ENCODE results near the gene ZCCHC2.

ZCCHC2 gene

DNA sequence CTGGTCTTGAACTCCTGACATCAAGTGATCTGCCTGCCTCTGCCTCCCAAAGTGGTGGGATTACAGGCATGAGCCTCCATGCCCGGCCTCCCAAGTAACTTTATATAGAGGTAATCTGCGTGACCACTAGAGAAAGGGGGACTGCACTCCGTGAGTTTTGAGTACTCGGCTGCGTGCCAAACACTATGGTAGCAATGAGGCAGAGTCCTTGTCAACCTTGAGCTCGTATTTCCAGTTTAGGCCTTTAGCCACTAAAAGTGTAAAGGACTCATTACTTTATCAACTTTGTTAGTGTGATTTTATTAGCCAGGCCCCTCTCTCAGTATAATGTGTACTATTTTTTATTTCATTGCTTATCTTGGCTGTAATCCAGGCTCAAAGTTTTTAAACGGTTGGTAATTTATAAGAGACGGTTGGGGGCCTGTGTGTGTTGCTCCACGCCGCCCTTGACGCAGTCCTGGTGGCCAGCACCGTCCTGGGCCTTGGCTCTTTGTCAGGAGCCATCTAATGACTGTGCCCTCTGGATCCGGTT, 56.2 kb downstream of the ZCCHC2 start:
- DNase-seq (ENCODE audit: low read depth), result no peak

DNA sequence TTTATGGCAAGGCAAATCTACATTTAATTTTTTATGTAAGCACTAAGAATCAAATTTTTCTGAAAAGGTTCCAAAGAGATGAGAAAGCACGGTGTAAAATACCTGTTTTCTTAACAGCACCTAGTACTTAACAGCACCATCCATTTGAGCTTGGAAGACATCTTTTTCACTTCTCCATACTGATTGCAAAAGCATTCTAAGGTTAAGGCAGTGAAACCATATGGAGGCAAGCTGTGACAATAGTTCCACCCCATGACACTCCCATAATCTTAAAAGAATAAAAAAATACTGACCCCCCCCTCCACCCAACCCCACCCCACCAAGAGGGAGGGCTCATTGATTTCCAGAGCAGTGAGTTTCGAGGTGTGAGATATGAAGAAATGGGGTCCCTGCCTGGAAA, 60.6 kb downstream of the ZCCHC2 start:
- no peak for DNase-seq (ENCODE audit: low read depth)

GRCh38 chr18:62584241-62585120, 61.7 kb downstream of the ZCCHC2 start:
- peak; percentile 66 for DNase-seq (ENCODE audit: low read depth)

GRCh38 chr18:62585274-62586150, 62.7 kb downstream of the ZCCHC2 start:
- no peak for DNase-seq (ENCODE audit: low read depth)

- peak; percentile 38 for DNase-seq (ENCODE audit: low read depth)
Measured at GRCh38 chr18:62586151-62586774, 63.4 kb downstream of the ZCCHC2 start.

- DNase-seq (ENCODE audit: low read depth), result no peak
Measured at GRCh38 chr18:62586781-62587487, 64.1 kb downstream of the ZCCHC2 start.

GRCh38 chr18:62587689-62588088, 64.9 kb downstream of the ZCCHC2 start:
- no peak for DNase-seq (ENCODE audit: low read depth)

- DNase-seq (ENCODE audit: low read depth), result no peak
Measured at GRCh38 chr18:62588217-62588616, 65.4 kb downstream of the ZCCHC2 start.

- no peak for DNase-seq (ENCODE audit: low read depth)
Measured at GRCh38 chr18:62590799-62591590, 68.2 kb downstream of the ZCCHC2 start.

DNA sequence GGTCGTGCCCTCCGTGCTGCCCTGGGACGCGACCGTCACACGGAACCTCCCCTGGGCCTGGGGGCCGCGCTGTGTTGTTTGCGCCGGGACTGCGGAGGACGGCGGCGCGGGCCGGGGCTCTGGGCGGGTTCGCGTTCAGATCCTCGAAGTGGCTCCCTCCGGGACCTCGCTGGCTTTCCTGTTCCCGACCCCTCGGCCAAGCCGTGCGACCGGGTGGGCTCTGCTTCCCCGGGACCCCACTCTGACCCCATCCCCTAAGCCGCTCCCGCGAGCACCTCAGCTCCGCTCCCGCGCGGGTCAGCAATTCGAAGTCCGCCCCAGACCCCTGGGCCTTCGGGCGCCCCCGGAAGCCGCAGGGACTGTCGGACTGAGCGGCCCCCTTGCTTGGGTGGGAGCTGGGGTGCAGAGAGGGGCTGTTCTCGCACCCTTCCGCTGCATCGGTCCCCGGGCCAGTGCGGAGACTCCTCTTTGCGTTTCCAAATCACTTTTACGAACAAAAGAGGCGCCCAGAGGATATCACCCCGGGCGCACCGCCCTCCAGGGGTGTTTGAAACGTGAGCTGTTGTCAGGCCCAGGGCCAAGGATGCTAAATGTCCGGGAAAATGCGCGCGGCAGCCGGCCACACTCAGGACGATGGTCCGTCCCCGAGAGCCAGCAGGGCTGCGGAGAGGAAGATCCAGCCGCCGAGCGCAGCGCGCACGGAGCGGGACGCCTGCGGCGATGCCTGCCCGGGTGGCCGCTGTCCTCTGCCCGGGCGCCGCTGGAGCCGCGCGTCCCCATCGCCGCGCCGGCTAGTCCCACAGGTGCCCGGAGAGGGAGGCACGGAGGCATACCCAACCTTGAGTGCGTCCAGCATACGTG, 73.5 kb downstream of the ZCCHC2 start:
- no peak for DNase-seq (ENCODE audit: low read depth)

- no peak for DNase-seq (ENCODE audit: low read depth)
Measured at GRCh38 chr18:62601871-62602270, 79.0 kb downstream of the ZCCHC2 start.

GRCh38 chr18:62602706-62603105, 79.9 kb downstream of the ZCCHC2 start:
- no peak for DNase-seq (ENCODE audit: low read depth)

DNA sequence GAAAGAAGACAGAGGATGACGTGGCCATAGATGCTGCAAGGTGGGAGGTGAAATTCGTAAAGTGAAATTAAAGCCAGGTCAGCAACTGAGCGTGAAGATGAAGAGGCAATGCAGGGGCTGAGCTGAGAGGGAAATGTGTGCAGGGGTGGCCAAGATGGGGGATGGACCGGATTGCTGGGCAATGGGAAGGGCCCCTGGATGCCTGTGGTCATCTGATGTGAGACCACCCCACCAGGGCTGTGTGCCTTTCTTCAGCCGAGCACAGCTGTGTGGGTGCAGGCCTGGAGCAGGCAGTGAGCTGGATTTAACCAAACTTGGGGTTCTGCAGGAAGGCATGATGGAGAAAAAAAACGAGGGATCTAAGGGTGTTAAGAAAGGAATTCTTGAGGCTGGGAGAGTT, 80.4 kb downstream of the ZCCHC2 start:
- DNase-seq (ENCODE audit: low read depth), result no peak

GRCh38 chr18:62603979-62604378, 81.2 kb downstream of the ZCCHC2 start:
- no peak for DNase-seq (ENCODE audit: low read depth)

DNA sequence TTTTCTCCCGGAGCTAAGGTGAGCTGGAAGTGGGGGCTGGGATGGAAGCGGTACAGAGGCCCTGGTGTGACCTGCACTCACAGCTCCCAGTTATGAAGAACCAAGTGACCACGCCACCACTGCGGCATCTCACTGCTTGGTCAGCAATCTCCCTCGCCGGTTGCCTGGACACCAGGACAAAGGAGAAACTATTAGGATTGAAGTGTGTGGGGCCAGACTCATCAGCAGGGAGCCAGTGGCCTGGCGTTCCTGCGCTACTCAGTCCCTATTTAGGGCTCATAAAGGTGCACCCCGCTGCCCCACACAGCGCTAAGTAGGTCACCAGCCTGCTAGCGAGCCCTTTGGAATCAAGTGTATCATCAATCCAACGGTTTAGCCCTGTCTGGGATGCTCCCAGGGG, 82.9 kb downstream of the ZCCHC2 start:
- no peak for DNase-seq (ENCODE audit: low read depth)

- DNase-seq (ENCODE audit: low read depth), result no peak
Measured at GRCh38 chr18:62606106-62606505, 83.3 kb downstream of the ZCCHC2 start.

DNA sequence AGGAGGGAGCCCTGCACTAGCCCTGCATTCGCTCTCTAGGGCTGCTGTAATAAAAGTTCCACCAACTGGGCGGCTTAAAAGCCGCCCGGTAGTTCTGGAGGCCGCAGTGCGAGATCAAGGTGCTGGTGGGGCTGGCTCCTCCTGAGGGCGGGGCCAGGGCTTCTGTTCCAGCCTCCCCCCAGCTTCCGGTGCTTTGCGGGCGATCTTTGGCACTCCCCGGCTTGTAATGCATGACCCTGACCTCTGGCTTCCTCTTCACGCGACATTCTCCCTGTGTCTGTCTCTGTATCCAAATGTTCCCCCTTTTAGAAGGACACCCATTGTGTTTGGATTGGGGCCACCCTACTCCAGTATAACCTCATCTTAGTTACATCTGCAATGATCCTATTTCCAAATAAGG, 84.5 kb downstream of the ZCCHC2 start:
- no peak for DNase-seq (ENCODE audit: low read depth)

GRCh38 chr18:62607708-62608428, 85.0 kb downstream of the ZCCHC2 start:
- no peak for DNase-seq (ENCODE audit: low read depth)

GRCh38 chr18:62609764-62610163, 86.9 kb downstream of the ZCCHC2 start:
- DNase-seq (ENCODE audit: low read depth), result no peak

Data from GM04504 (cell line).